ENCODE data around the gene OR1J1.

Gene OR1J1

DNA sequence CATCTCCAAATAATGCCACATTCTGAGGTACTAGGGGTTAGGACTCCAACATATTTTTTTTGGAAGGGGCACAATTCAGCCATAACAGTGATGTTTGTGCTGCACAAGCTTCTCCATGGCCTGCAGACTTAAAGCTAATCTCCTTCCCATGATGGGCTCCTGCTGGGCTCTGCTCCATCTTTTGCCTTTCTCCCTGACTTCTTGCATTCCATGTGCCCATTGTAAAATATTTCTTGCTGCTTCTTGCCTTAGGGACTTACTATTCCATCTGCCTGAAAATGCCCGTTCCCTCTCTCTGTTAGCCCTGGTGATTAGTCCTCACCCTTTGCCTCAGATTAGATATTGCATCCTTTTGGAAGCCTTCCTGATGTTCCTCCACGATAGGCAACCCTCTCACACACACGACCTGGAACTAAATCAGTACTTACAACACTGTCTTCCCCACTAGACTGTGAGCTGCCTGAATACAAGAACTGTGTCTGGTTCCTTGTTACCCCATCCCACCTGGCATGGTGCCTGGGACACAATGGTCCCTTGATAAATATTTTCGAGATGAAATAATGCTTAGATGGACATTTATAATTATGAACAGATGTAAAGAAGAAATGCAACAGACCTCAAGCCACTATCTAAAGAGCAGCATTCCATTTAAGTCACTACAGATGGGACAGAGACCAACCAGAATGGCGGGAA is 33.5 kb downstream of the OR1J1 start:
- no peak for DNase-seq

DNA sequence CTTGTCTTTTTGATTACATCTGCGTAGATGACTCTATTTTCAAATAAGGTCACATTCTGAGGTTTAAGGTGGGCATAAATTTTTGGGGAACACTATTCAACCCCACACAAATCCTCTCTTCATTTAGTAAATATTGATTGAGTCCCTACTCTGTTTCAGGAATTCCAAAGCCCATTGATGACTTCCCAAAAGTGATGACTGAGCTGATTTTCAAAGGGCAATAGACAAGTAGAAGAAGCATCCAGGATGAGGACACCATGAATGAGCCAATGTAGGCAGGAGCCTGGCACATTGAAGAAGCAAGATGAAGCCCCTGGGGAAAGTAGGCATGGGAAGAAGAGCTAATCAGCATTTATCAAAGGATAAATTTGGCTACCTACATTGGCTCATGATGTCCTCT is 35.2 kb downstream of the OR1J1 start:
- DNase-seq, result no peak
